ENCODE data around the gene MAP3K12.
A peak's percentile ranks its signal among the peaks of the same experiment; 100 is the strongest.

DNA sequence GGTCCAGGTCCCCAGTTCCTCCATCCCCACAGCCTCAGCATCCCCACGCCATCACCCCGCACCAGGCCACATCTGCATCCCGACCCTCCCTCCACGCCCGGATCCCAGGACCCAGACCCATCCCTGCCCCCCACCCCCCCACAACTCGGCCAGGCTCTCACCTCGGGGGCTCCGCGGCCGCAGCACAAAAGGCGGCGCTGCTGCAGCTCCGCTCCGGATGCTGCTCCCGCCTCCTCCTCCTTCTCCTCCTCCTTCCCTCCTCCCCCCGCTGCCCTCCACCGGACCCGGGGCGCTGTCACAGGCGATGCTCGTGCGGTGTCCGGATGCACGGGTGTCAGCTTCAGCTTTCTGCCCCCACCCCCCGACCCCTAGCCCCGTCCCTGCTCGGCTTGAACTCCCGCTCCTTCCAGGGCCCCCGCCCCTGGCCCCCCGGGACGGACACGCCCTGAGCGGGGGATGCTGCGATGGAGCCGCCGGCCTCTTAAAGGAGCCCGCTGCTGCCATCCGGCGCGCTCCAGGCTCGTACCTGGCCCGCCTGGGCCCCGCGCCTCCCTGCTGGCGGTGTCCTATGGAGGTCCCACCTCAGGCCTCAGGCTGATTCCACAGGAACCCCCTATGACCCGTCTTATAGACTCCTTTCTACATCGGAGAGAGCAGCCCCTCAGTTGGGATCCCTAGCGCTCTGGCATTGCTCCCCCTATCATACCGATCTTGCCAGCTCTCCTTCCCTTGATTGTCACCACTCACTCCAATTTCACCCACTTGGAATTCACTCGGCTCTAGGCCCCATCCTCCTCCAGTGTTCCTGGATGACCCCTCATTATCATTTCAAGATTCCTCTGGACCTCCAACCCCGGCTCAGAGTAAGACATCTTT, at the start of gene MAP3K12:
- TF ChIP-seq POLR2AphosphoS5 (IDR thresholded peaks at IDR 0.05): peak; percentile 32 to 66
- TF ChIP-seq, protein P1, sequence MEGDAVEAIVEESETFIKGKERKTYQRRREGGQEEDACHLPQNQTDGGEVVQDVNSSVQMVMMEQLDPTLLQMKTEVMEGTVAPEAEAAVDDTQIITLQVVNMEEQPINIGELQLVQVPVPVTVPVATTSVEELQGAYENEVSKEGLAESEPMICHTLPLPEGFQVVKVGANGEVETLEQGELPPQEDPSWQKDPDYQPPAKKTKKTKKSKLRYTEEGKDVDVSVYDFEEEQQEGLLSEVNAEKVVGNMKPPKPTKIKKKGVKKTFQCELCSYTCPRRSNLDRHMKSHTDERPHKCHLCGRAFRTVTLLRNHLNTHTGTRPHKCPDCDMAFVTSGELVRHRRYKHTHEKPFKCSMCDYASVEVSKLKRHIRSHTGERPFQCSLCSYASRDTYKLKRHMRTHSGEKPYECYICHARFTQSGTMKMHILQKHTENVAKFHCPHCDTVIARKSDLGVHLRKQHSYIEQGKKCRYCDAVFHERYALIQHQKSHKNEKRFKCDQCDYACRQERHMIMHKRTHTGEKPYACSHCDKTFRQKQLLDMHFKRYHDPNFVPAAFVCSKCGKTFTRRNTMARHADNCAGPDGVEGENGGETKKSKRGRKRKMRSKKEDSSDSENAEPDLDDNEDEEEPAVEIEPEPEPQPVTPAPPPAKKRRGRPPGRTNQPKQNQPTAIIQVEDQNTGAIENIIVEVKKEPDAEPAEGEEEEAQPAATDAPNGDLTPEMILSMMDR (IDR thresholded peaks at IDR 0.05): no peak
